ENCODE measurements around the gene SORT1. TPM values are rescaled to one million over a fixed set of nuclear protein-coding genes. Genes with fewer than 3 reads are reported as not detected.

SORT1 gene
- total RNA-seq, 1 donor from 2014 or later, result 40.6 TPM

DNA sequence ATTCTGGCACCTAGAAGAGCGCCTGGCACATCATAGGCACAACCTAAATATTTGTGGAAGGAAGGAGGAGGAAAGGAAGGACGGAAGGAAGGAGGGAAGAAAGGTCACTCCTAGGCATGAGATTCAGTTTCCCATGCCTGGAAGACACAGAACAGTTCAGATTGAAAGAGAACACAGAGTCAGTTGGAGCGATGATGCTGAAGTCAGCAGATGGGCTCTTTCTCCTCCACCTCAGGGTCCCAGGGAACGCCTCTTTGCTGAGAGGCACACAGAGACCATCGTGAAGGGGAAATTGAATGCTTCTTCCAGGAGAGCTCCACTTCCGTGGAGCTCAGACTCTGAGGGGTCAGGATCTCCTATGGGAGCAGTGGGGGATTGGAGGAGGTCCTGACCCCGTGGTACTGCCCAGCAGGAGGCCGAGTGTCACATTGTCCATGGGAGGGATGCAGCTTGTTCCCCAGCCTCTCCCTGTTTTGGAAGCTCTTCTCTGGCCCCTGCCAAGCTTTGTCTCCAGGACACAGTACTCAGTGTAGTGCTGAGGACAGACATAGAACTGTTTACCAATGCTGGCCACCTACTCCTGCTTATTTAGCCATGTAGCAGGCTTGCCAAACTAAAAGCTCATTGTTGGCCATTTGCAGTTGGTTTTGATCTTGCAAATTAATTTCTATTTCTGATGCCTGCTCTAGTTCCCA is 93.3 kb downstream of the SORT1 start:
- H3K9me3 Mint-ChIP-seq, result no peaks in the 10 kb centered on the region
- DNase-seq (ENCODE audit: low spot score in 2 of 2, unreplicated experiment in 2 of 2), result no peak
- no peak overlapping the region for H3K27ac Mint-ChIP-seq
- no peaks in the 10 kb centered on the region for H3K27me3 Mint-ChIP-seq (ENCODE audit: low read depth)
- peaks cover 31% of the 10 kb centered on the region for H3K4me1 Mint-ChIP-seq
- no peak overlapping the region for H3K4me3 Mint-ChIP-seq
- H3K36me3 Mint-ChIP-seq, result no peaks in the 10 kb centered on the region
- TF ChIP-seq, protein P1, sequence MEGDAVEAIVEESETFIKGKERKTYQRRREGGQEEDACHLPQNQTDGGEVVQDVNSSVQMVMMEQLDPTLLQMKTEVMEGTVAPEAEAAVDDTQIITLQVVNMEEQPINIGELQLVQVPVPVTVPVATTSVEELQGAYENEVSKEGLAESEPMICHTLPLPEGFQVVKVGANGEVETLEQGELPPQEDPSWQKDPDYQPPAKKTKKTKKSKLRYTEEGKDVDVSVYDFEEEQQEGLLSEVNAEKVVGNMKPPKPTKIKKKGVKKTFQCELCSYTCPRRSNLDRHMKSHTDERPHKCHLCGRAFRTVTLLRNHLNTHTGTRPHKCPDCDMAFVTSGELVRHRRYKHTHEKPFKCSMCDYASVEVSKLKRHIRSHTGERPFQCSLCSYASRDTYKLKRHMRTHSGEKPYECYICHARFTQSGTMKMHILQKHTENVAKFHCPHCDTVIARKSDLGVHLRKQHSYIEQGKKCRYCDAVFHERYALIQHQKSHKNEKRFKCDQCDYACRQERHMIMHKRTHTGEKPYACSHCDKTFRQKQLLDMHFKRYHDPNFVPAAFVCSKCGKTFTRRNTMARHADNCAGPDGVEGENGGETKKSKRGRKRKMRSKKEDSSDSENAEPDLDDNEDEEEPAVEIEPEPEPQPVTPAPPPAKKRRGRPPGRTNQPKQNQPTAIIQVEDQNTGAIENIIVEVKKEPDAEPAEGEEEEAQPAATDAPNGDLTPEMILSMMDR (IDR thresholded peaks at IDR 0.05; ENCODE audit: unreplicated experiment), result no peak

DNA sequence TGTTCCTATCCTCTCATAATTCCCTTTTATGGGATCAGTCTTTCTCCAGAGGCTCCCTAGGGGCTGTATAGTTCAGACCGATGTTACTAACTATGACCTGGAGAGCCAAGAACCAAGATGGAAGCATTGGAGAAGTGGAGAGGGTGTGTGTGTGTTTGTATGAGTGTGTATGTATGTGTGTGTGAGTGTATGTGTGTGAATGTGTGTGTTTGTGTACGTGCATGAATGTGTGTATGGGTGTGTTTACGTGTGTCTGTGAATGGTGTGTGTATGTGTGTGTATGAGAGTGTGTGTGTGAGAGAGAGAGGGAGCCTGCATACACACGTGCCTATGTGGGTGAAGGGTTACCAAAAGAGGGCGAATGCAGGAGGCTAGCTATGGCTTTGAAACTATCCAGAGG is 95.8 kb downstream of the SORT1 start:
- H3K36me3 Mint-ChIP-seq, result no peaks in the 10 kb centered on the region
- DNase-seq (ENCODE audit: low spot score in 2 of 2, unreplicated experiment in 2 of 2), result no peak
- TF ChIP-seq, protein P1 (IDR thresholded peaks at IDR 0.05; ENCODE audit: unreplicated experiment), result no peak
- no peaks in the 10 kb centered on the region for H3K9me3 Mint-ChIP-seq
- peaks cover 26% of the 10 kb centered on the region for H3K4me1 Mint-ChIP-seq
- H3K27ac Mint-ChIP-seq, result no peak overlapping the region
- H3K27me3 Mint-ChIP-seq (ENCODE audit: low read depth), result no peaks in the 10 kb centered on the region
- no peak overlapping the region for H3K4me3 Mint-ChIP-seq

DNA sequence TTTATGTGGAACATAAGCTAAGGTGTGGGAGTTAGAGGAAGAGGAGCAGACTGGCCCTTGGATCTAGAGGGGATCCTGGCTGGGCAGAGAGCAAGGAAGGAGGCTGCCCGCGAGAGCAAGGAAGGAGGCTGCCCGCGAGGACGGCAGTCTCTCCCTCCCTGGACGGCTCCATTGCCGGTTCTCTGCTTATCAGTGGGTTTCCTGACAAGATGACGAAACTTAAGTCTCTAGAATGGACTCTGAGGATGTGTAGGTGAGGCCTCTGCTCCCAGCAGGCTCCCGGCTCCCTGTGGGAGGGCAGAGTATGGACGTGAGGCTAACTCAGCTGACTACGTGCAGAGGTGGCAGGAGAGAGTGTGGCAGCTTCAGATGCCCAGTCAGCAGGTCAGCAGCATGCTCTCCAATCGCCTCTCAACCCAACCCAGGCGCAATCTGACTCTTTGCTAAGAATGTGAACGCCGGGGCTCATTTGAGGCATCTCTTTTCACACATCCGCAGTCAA is 97.0 kb downstream of the SORT1 start:
- H3K36me3 Mint-ChIP-seq, result no peaks in the 10 kb centered on the region
- no peak for DNase-seq (ENCODE audit: low spot score in 2 of 2, unreplicated experiment in 2 of 2)
- H3K9me3 Mint-ChIP-seq, result no peaks in the 10 kb centered on the region
- H3K4me3 Mint-ChIP-seq, result no peak overlapping the region
- H3K27ac Mint-ChIP-seq, result no peak overlapping the region
- no peaks in the 10 kb centered on the region for H3K27me3 Mint-ChIP-seq (ENCODE audit: low read depth)
- TF ChIP-seq, protein P1 (IDR thresholded peaks at IDR 0.05; ENCODE audit: unreplicated experiment), result no peak
- H3K4me1 Mint-ChIP-seq, result peaks cover 19% of the 10 kb centered on the region

DNA sequence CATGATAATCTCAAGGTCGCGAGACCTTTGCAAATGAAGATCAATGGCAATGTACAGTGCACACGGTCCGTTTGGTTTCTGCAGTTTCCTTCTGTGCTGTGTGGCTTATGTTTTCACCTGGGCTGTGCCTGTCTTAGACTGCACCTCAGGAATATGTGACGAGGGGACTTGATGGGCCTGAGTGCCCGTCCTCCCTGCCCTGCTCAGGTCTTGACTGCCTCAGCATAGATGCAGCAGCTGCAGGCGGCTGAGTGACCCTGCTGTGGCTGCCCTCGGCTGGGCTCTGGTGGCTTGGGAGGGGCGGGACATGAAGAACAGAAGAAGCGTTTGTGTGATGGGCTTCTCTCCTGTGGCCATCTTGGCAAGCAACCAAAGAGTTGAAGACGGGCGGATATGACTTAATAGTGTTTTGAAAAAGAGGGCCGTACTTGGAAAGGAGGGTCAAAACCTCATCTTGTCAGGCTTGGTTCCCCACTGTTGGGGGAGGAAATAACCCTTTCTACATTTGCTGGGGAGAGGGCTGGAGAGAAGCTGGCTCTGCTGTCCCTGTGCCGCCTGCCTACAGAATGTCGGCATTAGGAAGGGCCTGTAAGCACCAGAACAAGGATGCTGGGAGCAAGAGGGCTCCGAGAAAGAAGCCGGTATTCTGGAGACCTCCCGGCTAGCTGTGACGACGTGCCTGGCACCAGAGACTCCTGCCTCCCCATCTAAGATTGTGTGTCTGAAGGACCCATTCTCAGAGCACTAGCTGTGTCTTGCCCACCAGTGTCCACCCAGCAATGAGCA is 98.0 kb downstream of the SORT1 start:
- TF ChIP-seq, protein P1 (IDR thresholded peaks at IDR 0.05; ENCODE audit: unreplicated experiment), result no peak
- no peak overlapping the region for H3K4me3 Mint-ChIP-seq
- no peaks in the 10 kb centered on the region for H3K36me3 Mint-ChIP-seq
- peak overlapping the region; percentile 93 for H3K27ac Mint-ChIP-seq
- H3K4me1 Mint-ChIP-seq, result peaks cover 19% of the 10 kb centered on the region
- no peaks in the 10 kb centered on the region for H3K27me3 Mint-ChIP-seq (ENCODE audit: low read depth)
- H3K9me3 Mint-ChIP-seq, result no peaks in the 10 kb centered on the region
- no peak for DNase-seq (ENCODE audit: low spot score in 2 of 2, unreplicated experiment in 2 of 2)

DNA sequence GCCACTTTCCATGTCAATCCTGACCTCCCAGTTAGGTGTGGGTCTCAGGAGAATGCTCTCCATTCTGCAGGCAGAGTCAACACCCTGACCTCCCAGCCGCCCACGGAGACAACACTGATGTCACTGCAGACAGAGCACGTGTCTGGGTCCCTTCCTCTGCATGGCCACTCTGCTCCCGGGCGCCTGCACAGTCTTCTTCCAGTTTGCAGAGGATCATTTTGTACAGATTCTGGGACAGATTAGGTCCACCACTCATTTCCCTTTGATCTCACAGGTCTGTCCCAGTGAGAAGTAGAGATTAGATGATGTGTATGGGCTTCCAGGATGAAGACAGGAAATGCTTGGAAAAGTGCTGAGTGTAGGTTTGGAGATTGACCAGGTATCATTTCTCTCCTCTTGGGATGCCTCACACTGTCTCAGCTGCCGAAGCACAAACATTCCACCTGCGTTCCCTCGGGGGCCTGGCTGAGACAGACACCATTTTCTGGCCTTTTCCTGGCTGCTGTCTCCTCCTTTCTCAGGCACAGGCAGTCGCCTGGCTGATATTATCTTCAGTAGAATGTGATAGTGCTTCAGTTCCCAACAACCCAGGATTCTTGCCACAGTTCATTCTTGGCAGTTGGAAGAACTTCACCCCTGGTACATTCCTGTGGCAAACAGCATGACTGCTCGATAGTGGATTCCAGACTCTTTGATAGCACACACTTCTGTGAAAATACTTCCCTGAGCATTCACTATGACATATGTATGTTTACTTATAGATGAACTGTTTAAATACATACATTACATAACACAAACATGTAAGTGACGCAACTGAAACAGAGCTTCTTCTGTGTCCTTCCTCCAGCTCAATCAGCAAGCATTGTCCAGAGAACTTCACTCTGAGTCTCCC is 98.8 kb downstream of the SORT1 start:
- H3K9me3 Mint-ChIP-seq, result no peaks in the 10 kb centered on the region
- H3K27ac Mint-ChIP-seq, result peak overlapping the region; percentile 93
- no peaks in the 10 kb centered on the region for H3K36me3 Mint-ChIP-seq
- H3K4me1 Mint-ChIP-seq, result peaks cover 19% of the 10 kb centered on the region
- DNase-seq (ENCODE audit: low spot score in 2 of 2, unreplicated experiment in 2 of 2), result no peak
- TF ChIP-seq, protein P1 (IDR thresholded peaks at IDR 0.05; ENCODE audit: unreplicated experiment), result no peak
- H3K27me3 Mint-ChIP-seq (ENCODE audit: low read depth), result no peaks in the 10 kb centered on the region
- peak overlapping the region; percentile 11 for H3K4me3 Mint-ChIP-seq
